HL-60 (cell line): Measurements from ENCODE around the gene GP1BB.

Experiments
- DNase-seq, 2 experiments: peaks; one replicate each; pipeline ENCODE4 v3.0.0-alpha.2; 2010 to 2020; ENCODE audit warnings: low read depth in 1 of 2, low spot score in 1 of 2
- H3K27ac ChIP-seq: fragments of 250-450 bp; sonication (Bioruptor Pico); replicated peaks from 2 replicates; pipeline ENCODE4 v1.5.1; 2020; ENCODE audit warnings: mild to moderate bottlenecking, moderate library complexity
- H3K27me3 ChIP-seq: fragments of 250-450 bp; sonication (Bioruptor Pico); 2 replicates; pipeline ENCODE4 v1.5.1; 2021; ENCODE audit warnings: mild to moderate bottlenecking, moderate library complexity; ENCODE audit not compliant: insufficient read depth, poor library complexity, severe bottlenecking
- H3K4me3 ChIP-seq: replicated peaks from 2 replicates; pipeline ENCODE4 v1.5.1; 2011; ENCODE audit warnings: mild to moderate bottlenecking, control low read depth, low read length; ENCODE audit not compliant: insufficient read depth
- GABPA ChIP-seq: IDR thresholded peaks from 2 replicates; pipeline ENCODE4 v1.6.1; 2012; ENCODE audit warnings: low read depth
- POLR2AphosphoS5 ChIP-seq: IDR thresholded peaks from 2 replicates; pipeline ENCODE4 v1.6.1; 2012; ENCODE audit warnings: low read depth
- SPI1 ChIP-seq: IDR thresholded peaks from 2 replicates; pipeline ENCODE4 v1.6.1; 2012; ENCODE audit warnings: low read depth, mild to moderate bottlenecking, borderline replicate concordance
- TF ChIP-seq, protein P1 (sequence below): IDR thresholded peaks from 2 replicates; pipeline ENCODE4 v1.6.1; 2012; ENCODE audit warnings: low read depth; ENCODE audit not compliant: insufficient replicate concordance
- TF ChIP-seq, protein P2 (sequence below): IDR thresholded peaks from one replicate; pipeline ENCODE4 v1.5.1; 2011; ENCODE audit warnings: low read length, control low read depth, inconsistent platforms; ENCODE audit not compliant: insufficient read depth

GP1BB gene

DNA sequence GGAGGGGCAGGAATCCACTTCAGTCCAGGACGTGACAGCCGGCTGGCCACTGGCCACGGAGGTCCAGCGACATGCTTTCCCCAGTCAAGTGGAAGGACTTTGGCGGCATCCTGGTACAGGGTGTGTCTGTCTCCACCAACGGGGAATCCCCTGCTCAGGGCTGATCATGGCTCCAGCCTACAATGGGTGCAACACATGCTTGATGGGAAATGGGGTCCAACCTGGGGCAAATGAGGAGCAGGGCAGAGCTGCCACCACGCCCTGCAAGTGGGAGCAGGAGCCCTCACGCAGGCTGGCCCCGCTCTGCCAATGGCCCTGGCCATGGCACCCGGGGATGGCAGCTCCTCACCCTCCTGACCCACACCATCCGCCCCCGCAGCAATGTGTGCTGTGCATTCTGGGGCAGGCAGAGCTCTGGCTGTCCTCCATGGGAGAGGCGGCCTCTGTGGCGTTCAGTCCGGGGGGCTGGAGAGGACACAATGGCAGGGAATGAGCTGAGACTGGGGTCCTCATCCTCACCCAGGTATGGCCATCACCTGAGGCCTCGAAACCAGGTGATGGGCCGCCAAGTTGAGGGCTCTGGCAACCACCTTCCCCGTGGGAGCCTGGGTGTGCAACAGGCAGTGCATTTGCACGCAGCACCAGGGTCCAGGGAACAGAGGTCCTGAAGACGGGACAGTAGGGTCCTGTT, 14.9 kb upstream of the GP1BB start:
- Histone ChIP-seq H3K27ac (no peak overlapping the region), H3K27me3 (no peaks in the 10 kb centered on the region), H3K4me3 (no peak overlapping the region)
- TF ChIP-seq, protein P1, sequence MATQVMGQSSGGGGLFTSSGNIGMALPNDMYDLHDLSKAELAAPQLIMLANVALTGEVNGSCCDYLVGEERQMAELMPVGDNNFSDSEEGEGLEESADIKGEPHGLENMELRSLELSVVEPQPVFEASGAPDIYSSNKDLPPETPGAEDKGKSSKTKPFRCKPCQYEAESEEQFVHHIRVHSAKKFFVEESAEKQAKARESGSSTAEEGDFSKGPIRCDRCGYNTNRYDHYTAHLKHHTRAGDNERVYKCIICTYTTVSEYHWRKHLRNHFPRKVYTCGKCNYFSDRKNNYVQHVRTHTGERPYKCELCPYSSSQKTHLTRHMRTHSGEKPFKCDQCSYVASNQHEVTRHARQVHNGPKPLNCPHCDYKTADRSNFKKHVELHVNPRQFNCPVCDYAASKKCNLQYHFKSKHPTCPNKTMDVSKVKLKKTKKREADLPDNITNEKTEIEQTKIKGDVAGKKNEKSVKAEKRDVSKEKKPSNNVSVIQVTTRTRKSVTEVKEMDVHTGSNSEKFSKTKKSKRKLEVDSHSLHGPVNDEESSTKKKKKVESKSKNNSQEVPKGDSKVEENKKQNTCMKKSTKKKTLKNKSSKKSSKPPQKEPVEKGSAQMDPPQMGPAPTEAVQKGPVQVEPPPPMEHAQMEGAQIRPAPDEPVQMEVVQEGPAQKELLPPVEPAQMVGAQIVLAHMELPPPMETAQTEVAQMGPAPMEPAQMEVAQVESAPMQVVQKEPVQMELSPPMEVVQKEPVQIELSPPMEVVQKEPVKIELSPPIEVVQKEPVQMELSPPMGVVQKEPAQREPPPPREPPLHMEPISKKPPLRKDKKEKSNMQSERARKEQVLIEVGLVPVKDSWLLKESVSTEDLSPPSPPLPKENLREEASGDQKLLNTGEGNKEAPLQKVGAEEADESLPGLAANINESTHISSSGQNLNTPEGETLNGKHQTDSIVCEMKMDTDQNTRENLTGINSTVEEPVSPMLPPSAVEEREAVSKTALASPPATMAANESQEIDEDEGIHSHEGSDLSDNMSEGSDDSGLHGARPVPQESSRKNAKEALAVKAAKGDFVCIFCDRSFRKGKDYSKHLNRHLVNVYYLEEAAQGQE: no peak
- TF ChIP-seq, protein P2, sequence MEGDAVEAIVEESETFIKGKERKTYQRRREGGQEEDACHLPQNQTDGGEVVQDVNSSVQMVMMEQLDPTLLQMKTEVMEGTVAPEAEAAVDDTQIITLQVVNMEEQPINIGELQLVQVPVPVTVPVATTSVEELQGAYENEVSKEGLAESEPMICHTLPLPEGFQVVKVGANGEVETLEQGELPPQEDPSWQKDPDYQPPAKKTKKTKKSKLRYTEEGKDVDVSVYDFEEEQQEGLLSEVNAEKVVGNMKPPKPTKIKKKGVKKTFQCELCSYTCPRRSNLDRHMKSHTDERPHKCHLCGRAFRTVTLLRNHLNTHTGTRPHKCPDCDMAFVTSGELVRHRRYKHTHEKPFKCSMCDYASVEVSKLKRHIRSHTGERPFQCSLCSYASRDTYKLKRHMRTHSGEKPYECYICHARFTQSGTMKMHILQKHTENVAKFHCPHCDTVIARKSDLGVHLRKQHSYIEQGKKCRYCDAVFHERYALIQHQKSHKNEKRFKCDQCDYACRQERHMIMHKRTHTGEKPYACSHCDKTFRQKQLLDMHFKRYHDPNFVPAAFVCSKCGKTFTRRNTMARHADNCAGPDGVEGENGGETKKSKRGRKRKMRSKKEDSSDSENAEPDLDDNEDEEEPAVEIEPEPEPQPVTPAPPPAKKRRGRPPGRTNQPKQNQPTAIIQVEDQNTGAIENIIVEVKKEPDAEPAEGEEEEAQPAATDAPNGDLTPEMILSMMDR: no peak
- no peak for TF ChIP-seq SPI1
- TF ChIP-seq POLR2AphosphoS5: no peak
- no peak for TF ChIP-seq GABPA
- DNase-seq: no peak

DNA sequence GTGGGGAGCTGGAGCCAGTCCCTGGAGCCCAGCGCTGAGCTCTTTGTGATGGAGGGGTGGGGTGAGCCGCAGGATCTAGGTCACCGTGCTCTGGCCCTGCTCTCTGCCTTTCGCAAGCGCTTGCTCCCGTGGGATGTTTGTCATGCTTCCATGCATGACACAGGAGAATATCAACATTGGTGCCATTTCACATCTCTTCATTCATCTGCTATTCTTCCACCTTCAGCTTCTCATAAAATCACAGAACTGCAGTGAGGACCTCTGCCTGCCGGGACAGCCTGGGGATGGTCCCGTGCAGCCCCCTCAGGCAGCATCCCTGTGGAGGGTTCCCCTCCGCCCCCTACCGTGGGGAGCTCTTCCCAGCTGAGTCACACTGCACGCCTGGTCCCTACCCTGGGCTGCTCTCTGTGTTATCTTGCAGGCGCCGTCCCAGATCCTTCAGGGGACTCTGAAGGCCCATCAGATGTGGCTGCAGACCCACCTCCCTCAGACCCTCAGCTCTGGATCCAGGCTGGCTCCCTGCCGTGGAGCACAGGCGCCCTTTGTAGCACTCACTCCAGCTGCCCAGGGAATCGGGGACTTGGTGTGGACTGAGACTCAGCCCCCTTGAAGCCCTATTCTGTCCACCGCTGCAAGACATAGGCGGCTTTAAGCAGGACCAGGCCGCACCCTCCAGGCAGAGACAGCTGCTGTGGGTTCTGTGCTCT, 14.1 kb upstream of the GP1BB start:
- no peak for DNase-seq
- Histone ChIP-seq H3K27ac (no peak overlapping the region), H3K4me3 (no peak overlapping the region), H3K27me3 (no peaks in the 10 kb centered on the region)
- TF ChIP-seq SPI1 (no peak), GABPA (no peak), POLR2AphosphoS5 (no peak)
- TF ChIP-seq, protein P1: no peak
- TF ChIP-seq, protein P2: no peak

DNA sequence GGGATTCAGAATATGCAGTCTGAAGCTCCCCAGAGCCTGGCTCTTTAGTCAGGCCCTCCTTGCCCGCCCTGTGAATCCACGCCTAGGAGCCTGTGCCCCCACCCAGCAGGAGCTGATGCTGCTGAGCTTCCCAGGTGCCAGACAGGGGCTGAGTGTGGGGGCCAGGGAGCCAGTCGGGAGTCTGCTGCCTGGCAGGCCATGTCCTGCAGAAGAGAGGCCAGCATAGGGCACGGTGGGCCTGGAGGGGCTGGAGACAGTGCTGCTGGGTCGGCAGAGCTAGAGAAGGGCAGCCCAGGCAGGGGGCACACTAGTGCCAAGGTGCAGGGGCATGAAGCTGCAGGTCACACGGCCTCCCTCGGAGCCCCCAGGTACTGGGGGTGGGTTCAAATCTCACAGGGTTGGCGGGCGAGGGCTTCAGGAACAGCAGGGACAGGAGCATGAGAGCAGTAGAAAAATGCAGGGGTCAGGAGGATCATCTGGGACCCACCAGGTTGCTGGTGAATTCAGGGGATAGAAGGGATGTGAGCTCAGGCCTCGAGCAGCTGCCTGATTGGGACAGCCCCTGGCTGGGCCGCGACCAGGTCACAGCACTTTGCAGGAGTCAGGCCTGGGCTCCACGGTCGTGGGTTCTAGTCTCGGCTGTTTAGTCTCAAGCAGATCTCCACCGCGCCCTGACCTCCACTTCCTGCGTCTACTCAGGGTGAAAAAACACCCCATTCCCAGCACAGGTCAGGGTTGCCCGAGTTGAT, 13.1 kb upstream of the GP1BB start:
- no peaks in the 10 kb centered on the region for H3K27me3 ChIP-seq
- no peak overlapping the region for H3K4me3 ChIP-seq
- no peak for DNase-seq
- H3K27ac ChIP-seq: no peak overlapping the region
- no peak for TF ChIP-seq POLR2AphosphoS5
- TF ChIP-seq, protein P1: no peak
- TF ChIP-seq GABPA: no peak
- TF ChIP-seq SPI1: no peak
- TF ChIP-seq, protein P2: no peak
